Measurements from ENCODE around the gene RCAN2.
A peak's percentile ranks its signal among the peaks of the same experiment; 100 is the strongest.
"Not testable (repeated sequence)": the region's sequence is repeated elsewhere in the genome, so short reads cannot be mapped to it uniquely, and the experiment has no call there.

RCAN2 gene

GRCh38 chr6:46332448-46332847 lies 158.8 kb downstream of the RCAN2 start:
- DNase-seq (ENCODE audit: low read depth): not testable (repeated sequence)

GRCh38 chr6:46331461-46331860 lies 159.8 kb downstream of the RCAN2 start:
- no peak for DNase-seq (ENCODE audit: low read depth)

GRCh38 chr6:46329568-46329967 lies 161.7 kb downstream of the RCAN2 start:
- no peak for DNase-seq (ENCODE audit: low read depth)

GRCh38 chr6:46327779-46328178 lies 163.5 kb downstream of the RCAN2 start:
- no peak for DNase-seq (ENCODE audit: low read depth)

GRCh38 chr6:46325561-46326530 lies 165.4 kb downstream of the RCAN2 start:
- peak; percentile 4 for DNase-seq (ENCODE audit: low read depth)

GRCh38 chr6:46324706-46325105 lies 166.5 kb downstream of the RCAN2 start:
- DNase-seq (ENCODE audit: low read depth): no peak

GRCh38 chr6:46323966-46324622 lies 167.2 kb downstream of the RCAN2 start:
- no peak for DNase-seq (ENCODE audit: low read depth)

GRCh38 chr6:46323312-46323965 lies 167.8 kb downstream of the RCAN2 start:
- no peak for DNase-seq (ENCODE audit: low read depth)

- no peak for DNase-seq (ENCODE audit: low read depth)
These were observed 170.7 kb downstream of the RCAN2 start for GRCh38 chr6:46320505-46320904.

- DNase-seq (ENCODE audit: low read depth): no peak
These were observed 175.7 kb downstream of the RCAN2 start for GRCh38 chr6:46315589-46315988.

GRCh38 chr6:46312654-46313053 lies 178.6 kb downstream of the RCAN2 start:
- DNase-seq (ENCODE audit: low read depth): no peak

- DNase-seq (ENCODE audit: low read depth): no peak
These were observed 181.1 kb downstream of the RCAN2 start for GRCh38 chr6:46310196-46310595.

GRCh38 chr6:46306431-46306830 lies 184.8 kb downstream of the RCAN2 start:
- no peak for DNase-seq (ENCODE audit: low read depth)

- DNase-seq (ENCODE audit: low read depth): no peak
These were observed 185.4 kb downstream of the RCAN2 start for GRCh38 chr6:46305833-46306232.

- DNase-seq (ENCODE audit: low read depth): no peak
These were observed 186.0 kb downstream of the RCAN2 start for GRCh38 chr6:46305236-46305635.

GRCh38 chr6:46302816-46303215 lies 188.4 kb downstream of the RCAN2 start:
- DNase-seq (ENCODE audit: low read depth): no peak

GRCh38 chr6:46302176-46302575 lies 189.1 kb downstream of the RCAN2 start:
- DNase-seq (ENCODE audit: low read depth): no peak

- DNase-seq (ENCODE audit: low read depth): no peak
These were observed 192.0 kb downstream of the RCAN2 start for GRCh38 chr6:46299253-46299652.

- no peak for DNase-seq (ENCODE audit: low read depth)
These were observed 194.7 kb downstream of the RCAN2 start for GRCh38 chr6:46296586-46296985.

- DNase-seq (ENCODE audit: low read depth): no peak
These were observed 197.5 kb downstream of the RCAN2 start for GRCh38 chr6:46293641-46294316.

- DNase-seq (ENCODE audit: low read depth): no peak
These were observed 199.4 kb downstream of the RCAN2 start for GRCh38 chr6:46291880-46292279.

- DNase-seq (ENCODE audit: low read depth): no peak
These were observed 200.0 kb downstream of the RCAN2 start for GRCh38 chr6:46291275-46291633.
